HG02798 (cell line): ENCODE measurements around the gene LHCGR.
"Not testable (repeated sequence)": the region's sequence is repeated elsewhere in the genome, so short reads cannot be mapped to it uniquely, and the experiment has no call there.

Experiments used
- ATAC-seq: cut with Tn5 transposase; IDR thresholded peaks from one replicate; pipeline ENCODE4 v1.9.1; 2021; ENCODE audit warnings: mild to moderate bottlenecking; ENCODE audit not compliant: unreplicated experiment, poor library complexity

Gene LHCGR

DNA sequence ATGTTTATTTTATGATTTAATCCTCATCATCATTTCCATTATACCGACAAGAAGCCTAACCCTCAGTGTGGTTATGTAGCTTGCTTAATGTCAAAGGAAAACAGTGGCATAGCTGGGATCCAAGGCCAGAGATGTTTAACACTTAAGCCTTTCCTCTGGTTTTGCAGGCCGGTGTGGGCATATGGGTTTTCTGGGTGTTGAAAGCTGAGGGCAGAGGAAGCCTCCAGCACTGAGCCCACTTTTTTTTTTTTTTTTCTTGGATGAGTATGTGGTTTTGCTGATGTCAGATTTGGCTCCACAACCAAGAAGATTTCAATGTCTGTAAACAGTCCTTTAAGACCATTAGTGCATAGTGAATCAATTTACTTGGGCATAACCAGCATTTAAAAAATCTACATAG, 41.3 kb downstream of the LHCGR start:
- no peak for ATAC-seq

DNA sequence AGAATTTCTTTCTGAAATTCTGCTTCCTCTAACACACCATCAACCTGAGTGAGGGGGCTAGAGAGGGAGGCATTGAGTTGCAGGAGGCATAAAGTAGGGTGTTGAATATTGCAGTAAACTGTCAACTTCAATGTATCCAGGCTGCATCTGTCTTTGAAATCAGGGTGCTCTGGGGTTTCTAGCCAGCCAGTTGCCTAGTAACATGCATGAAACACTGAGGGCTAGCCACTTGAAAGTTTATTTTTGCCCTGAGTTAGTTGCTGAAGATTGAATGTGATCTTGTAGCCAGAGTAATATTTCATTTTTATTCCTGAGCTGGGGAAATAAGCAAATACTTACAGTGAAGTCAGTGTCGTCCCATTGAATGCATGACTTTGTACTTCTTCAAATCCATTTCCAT, 41.9 kb downstream of the LHCGR start:
- ATAC-seq = no peak

DNA sequence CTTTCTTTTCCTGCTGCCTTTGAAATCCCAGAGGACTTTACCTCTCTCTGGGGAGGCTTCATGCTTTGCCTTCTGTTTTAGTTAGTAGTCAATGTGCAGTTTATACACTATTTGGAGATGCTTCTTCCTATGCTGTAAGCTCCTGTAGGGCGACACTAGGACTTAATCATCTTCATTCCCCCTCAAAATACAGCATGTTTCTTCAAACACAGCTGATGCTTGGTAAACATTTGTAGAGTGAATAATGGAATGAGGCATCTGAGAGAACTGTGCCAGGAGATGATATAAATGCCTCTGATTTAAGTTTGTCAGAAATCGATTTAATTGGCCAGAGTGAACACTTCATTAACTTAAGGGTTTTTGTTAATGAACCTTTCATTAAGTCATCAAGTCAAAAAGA, 43.4 kb downstream of the LHCGR start:
- ATAC-seq = no peak

DNA sequence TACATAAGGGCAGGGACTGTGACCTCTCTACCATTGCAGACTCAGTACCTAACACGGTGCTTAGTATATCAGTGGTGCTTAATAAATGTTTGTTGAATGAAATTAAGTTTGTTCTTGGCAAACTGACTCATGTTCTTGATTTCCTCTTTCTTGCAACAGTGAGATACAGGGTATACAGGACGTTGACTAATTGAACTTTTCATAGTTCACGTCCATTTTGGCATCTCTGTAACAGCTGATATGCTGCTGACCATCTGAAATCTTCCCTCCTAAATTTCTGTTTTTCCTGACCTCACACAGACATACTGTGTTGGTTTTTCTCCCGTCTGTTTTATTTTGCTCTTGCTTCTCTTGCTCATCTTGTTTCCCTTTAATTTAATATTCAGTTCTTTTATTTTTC, 44.2 kb downstream of the LHCGR start:
- ATAC-seq = no peak

DNA sequence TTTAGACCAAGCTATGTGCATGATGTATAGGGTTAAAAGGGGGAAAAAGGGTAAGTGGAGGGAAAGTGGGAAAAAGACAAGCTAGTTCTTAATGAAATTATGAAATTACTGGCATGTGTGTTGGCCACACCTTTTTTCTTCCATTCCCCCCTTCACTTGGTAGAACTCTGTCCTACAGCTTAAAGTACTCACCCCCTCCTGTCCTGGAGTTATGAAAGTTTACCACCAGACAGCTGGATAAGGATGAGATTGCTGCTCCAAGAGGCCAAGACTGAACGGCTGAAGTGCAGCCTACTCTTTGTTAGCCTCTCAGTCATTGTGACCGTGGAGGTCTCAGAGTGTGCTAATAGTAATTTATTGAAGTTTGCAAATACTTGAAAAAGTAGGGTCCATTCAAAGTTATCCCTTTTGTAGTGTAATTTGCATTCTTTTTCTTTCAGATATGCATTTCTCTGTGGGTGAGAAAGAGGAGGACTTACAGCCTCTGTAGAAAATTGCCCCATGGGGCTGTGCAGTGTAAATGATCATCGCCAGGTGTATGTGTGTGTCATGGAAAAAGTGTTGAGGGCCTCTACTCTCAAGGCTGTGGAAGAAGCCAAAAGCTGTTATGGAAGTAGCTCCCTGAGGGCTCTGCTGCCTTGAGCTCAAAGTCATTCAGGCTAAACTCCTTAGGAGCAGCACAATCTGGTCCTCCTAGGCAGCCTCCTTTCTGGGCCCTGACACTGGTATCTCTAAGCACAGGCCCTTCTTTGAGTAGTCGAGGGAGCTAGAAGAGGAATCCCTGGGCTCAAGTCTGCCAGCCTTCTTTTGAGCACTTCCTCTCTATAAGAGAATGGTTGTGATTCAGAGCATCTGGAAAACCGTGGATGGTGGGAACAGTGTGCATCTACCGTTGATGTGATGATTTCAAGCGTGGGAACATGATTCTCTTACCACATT, 46.2 kb downstream of the LHCGR start:
- ATAC-seq = no peak

DNA sequence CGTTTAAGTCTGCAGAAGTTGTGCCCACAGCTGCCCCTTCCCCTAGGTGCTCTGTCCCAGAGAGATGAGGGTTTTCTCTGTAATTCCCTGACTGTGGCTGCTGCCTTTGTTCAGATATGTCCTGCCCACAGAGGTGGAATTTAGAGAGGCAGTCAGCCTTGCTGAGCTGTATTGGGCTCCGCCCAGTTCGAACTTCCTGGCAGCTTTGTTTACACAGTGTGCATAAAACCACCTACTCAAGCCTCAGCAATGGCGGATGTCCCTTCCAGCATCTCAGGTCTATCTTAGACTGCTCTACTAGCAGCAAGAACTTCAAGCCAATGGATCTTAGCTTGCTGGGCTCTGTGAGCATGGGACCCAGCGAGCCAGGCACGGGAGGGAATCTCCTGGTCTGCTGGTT, 48.1 kb downstream of the LHCGR start:
- no peak for ATAC-seq

DNA sequence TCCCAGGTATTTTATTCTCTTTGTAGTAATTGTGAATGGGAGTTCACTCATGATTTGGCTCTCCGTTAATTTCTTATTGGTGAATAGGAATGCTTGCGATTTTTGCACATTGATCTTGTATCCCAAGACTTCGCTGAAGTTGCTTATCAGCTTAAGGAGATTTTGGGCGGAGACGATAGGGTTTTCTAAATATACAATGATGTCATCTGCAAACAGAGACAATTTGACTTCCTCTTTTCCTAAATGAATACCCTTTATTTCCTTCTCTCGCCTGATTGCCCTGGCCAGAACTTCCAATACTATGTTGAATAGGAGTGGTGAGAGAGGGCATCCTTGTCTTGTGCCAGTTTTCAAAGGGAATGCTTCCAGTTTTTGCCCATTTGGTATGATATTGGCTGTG, 51.9 kb downstream of the LHCGR start:
- not testable (repeated sequence) for ATAC-seq

DNA sequence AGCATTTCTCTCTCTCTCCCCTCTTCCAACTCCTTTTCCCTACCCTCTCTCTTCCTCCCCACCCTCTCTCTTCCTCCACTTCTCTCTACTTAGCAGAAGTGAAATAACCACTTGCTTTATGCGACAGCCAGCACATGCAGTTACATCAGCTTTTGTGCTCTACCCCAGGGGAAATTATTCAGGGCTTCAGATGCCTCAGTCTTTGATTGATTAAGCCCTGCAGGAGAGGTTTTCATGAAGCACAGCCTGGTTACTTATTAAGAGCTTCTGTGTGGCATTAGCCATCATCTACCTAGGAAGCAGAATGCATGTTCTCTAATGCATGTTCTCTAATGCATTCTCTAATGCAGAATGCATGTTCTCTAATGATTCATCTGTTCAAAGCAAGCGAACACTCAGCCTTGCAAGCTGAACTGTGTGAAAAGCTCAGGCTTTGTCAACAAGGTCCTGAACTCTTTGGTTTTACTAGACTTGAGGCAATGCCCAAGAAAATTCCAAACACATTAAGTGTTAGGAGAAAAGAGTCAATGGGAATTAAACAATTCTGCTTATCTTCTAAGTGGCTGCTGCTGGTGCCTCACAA, 56.1 kb downstream of the LHCGR start:
- ATAC-seq = no peak

DNA sequence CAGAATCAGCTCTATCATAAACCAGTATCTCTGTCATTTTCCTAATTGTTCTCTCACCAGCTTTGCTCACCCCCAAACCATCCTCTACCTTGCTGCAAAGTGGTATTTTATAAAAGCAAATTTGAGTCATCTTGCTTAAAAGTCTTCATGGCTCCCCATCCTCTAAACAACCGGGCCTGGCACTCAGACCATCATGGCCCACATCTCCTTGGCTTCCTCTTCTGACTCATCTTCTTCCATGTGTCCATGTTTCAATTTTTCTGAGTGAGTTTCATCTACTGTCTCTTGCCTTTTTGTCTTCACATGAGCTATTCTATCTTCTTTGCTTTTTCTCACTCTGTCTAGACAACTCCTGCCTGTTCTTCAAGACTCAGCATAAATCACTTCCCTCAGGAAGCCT, 58.6 kb downstream of the LHCGR start:
- ATAC-seq = no peak

DNA sequence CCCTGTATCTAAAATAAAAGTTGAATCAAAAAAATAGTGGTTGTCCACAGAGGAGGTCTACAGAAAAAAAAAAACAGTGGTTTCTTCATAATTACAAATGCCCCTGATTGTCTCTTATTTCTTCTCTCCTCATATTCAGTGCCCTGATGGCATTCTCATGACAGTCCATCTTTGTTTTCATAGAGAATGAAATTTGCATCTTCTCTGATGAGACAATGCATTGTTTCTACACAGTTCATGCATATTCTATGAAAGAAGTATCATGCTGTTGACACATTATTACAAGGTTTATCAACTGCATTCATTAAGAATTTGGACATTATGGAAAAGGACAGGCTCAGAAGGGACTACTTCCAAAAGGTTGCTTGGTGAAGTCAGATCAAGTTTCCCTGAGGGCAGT, 59.5 kb downstream of the LHCGR start:
- ATAC-seq = no peak

DNA sequence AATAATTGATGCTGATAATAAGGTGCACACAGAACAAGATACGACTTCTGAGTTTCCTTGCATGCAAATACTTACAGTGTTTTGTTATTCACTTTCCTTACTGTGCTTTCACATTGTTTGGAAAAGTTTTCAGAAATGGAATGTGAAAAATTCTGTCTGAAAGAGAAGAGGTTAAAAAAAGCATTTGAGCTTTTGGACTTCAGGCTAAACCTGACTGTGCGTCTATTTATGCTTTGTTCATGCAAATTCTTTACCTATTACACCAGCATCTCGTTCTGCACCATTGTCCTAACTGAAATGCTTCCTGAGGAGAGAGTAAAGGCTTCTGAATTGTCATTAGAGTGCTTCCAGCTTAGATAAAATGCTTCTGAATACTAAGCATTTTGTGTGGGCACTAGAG, 61.4 kb downstream of the LHCGR start:
- ATAC-seq = no peak

DNA sequence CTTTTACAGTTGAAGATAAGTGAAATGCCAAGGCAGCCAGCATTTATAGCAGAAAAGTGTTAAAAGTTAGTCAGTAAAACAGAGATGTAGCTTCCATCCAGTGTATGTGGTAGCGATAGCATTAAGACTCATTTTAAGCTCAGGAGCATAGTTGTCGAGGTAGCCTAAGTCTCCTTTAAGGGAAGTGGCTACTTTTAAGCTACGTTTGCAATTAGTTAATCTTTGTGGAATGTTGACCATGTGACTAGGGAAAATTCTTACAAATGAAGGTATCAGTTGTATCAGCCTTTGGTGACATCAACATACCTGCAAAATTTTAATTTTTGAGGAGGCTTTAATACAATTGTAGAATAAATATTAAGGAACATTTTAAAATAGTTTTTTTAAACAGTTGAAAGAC, 61.9 kb downstream of the LHCGR start:
- no peak for ATAC-seq

DNA sequence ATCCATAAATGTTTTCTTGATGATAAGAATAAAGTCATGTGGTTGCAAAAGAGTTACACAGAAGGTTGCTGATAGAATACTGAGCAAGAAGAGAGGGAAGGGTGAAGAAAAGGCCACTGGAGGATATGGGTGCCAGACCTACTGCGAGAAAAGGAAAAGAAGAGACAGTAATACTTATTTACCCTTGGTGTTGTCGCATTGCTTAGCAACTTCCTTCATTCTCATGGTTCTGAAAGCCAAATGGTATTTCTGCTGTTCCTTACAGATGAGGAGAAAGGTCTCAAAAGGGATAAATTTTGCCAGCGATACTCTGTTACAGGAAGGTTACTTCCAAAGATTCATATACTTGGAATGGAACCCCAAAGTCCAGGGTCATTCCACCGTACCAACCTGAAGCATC, 62.5 kb downstream of the LHCGR start:
- no peak for ATAC-seq

DNA sequence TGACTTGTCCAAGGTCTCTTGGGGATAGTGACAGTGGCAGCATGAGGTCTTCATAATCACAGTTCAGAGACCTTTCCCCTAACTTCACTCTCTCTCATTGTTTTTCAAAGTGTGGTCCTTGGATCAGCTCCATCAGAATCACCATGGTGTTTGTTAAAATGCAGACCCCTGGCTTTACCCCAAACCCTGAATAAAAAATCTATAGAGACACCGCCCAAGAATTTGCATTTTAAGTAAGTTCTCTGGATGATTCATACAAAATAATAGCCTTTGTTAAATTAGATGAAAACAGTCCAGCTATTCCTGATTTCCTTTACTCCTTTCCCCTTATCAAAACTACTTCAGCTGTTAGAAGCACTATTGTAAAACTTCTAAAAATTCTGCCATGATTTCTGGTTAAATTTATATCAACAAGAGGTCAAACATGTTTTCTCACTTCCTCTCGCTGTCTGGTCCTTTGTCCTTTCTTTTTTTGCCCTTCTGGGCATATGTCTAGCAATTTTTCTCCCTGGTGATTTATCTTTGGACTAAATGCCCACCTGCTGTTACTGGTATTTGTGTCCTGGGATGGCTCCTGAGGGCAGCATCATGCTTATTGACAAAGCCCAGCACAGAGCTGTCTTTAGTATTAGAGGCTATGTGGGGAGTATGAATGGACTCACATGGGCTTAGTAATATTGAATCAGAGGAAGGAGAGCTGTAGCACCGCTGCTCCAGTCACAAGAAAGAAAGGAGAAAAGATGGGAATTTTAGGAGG, 63.4 kb downstream of the LHCGR start:
- no peak for ATAC-seq

DNA sequence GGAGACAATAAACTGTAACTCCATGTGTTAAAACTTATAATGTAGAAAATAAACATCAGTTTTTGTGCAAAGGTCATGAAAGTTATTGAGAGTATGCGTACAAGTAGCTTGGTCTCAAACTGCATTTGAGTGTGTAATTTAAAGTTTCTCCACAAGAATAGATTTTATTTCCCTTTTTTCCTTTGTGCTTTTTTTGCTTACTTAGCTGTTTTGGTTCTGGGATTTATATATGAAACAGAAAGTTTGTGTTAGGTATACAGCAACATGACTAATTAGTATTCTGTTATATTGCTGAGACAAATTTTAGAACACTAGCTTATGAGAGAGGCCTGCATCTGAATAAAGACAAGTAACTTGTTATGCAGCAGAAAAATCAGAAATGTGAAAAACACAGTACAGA, 70.4 kb downstream of the LHCGR start:
- ATAC-seq = no peak

DNA sequence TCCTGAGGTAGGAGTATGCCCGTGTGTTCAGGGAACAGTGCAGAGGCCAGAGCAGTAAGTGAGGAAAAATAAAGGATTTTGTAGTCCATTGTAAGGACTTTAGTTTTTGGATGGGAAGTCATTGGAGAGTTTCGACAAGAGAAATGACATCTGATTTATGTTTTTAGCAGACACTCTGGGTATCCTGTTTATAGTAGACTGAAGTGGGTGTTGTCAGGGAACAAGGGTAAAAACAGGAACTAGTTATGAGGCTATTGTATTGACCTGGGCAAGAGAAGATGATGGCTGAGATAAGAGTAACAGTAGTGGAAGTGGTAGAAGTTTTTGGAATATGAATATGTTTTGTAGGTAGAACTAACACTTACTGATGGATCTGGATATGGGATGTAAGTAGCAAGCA, 78.1 kb downstream of the LHCGR start:
- no peak for ATAC-seq

DNA sequence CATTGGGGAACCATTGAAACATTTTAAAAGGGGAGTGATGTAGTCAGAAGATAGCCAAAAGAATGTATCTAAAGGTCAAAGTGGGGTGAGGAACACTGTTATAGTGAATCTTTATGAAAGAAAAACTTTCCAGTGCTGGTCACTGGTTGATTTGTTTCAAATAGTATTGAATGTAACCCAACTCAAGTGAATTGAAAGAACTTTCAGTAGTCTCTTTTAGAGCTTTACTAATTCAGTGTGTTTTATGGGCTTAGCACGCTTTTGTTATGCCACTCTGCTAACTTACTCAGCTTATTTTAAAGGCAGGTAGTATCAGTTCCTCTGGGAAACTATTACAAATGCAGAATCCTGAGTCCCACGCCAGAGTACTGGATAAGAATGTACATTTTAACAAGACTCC, 80.6 kb downstream of the LHCGR start:
- no peak for ATAC-seq

DNA sequence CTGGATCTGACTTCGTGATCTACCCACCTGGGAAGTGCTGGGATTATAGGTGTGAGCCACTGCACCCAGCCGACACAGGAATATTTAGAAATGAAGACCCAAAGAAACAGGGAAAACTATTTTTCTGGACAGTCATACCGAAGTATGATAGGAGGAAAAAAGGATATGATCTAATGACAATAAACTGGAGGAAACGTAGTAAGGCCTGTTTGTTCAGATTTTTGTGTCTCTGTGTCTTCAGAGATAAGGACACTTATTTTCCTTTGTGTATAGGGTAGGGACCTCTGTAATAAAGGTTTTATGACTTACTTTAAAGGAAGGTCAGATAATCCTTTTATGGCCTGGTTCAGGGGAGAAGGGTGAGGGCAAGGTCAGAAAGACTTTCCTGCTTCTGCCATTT, 81.9 kb downstream of the LHCGR start:
- no peak for ATAC-seq

DNA sequence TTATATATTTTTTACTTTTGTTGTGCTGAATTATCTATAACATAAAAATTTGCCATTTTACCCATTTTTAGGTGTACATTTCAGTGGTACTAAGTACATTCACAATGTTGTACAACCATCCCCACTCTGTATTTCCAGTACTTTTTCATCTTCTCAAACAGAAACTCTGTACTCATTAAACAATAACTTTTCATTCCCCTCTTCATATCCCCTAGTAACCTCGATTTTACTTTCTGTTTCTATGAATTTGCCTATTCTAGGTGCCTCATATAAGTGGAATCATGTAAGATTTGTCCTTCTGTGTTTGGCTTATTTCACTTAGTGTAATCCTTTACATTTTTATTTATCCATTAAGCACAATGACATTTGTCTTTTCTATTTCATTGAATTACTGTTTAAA, 86.5 kb downstream of the LHCGR start:
- ATAC-seq = peak; percentile 66

DNA sequence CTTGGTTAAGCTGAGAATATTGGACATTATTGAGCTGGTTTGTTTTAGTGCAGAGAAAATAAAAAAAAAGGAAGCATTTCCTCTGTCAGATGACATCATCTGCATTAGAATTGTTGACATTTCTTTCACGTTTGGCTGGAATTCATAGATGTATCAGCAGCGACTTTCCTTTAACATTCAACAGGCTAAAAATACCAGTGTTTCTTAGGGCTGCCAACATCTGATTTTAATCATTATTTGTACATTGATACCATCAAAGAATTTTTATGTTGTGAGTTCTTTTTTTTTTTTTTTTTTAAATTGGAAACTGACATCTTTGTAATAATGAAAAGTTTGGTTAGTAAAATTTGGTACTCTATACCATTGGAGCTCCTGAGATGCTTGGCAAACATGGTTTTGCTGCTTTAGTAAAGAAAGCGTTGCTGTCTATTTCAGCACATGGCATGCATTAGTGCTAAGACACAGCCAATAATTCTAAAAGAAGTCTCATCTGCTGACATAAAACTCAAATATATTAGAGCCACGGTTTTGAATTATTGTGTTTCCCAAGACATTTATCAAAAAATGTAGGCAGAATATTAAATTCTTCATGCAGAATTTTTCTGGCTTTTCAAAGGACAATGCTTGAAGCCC, 104.2 kb downstream of the LHCGR start:
- no peak for ATAC-seq

DNA sequence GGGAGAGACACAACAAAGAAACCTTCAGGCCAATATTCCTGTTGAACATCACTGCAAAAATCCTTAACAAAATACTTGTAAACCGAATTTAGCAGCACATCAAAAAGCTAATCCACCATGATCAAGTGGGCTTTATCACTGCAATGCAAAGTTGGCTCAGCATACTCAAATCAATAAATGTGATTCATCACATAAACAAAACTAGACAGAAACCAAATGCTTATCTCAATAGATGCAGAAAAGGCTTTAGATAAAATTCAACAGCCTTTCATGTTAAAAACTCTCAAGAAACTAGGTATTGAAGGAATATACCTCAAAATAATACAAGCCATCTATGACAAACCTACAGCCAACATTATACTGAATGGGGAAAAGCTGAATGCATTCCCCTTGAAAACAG, 117.3 kb downstream of the LHCGR start:
- ATAC-seq = no peak
